Common myeloid progenitor, CD34-positive (primary cell): Measurements from ENCODE around the gene PRODH2.
"Not testable (repeated sequence)": the region's sequence is repeated elsewhere in the genome, so short reads cannot be mapped to it uniquely, and the experiment has no call there.

ENCODE experiments used
- CTCF ChIA-PET: fragments of 350-600 bp; sonication (Branson Sonifier 250); formaldehyde crosslinking; loops from one replicate; lab custom pipeline; 2021; ENCODE audit warnings: antibody characterized with exemption; lab: Charles Lee
- POLR2A ChIA-PET: fragments of 350-600 bp; sonication (Branson Sonifier 250); formaldehyde crosslinking; loops from one replicate; lab custom pipeline; 2021; ENCODE audit warnings: antibody characterized with exemption; lab: Charles Lee
- DNase-seq, 3 donors: peaks; one replicate each; pipeline versions ENCODE4 v3.0.0 to v3.0.0-alpha.2; 2013
- H3K27ac ChIP-seq, 2 experiments: 1 replicate in 1 of 2; 2 replicates in 1 of 2; pipeline ENCODE4 v1.7.0; 2013; ENCODE audit warnings: inconsistent platforms in 2 of 2, low read length in 2 of 2, mild to moderate bottlenecking in 2 of 2, low read depth in 1 of 2, moderate library complexity in 1 of 2; ENCODE audit not compliant: severe bottlenecking in 2 of 2, insufficient read depth in 1 of 2, poor library complexity in 1 of 2
- H3K27me3 ChIP-seq, 5 experiments: replicated peaks in 2 of 5; 1 replicate in 3 of 5; 2 replicates in 2 of 5; pipeline versions ENCODE4 v1.6.1 to v1.7.0; 2013; ENCODE audit warnings: low read length in 4 of 5, mild to moderate bottlenecking in 2 of 5, moderate library complexity in 2 of 5, inconsistent platforms in 1 of 5; ENCODE audit not compliant: insufficient read depth in 5 of 5, control insufficient read depth in 4 of 5
- H3K36me3 ChIP-seq, 4 experiments: 1 replicate in 2 of 4; 2 replicates in 2 of 4; pipeline versions ENCODE4 v1.6.1 to v1.7.0; 2013; ENCODE audit warnings: low read length in 3 of 4, control low read depth in 1 of 4, mild to moderate bottlenecking in 1 of 4; ENCODE audit not compliant: control insufficient read depth in 4 of 4, insufficient read depth in 4 of 4
- H3K4me1 ChIP-seq, 4 experiments: 1 replicate in 3 of 4; 2 replicates in 1 of 4; pipeline versions ENCODE4 v1.6.1 to v1.7.1; 2013; ENCODE audit warnings: low read length in 3 of 4, mild to moderate bottlenecking in 3 of 4, control low read depth in 1 of 4, inconsistent platforms in 1 of 4, moderate library complexity in 1 of 4; ENCODE audit not compliant: control insufficient read depth in 4 of 4, insufficient read depth in 4 of 4; ENCODE audit errors: control extremely low read depth in 1 of 4
- H3K4me3 ChIP-seq, 7 experiments: 1 replicate in 4 of 7; 2 replicates in 3 of 7; pipeline versions ENCODE4 v1.5.1 to v1.7.0; 2013; ENCODE audit warnings: mild to moderate bottlenecking in 7 of 7, low read length in 6 of 7, moderate library complexity in 6 of 7, inconsistent platforms in 2 of 7, low read depth in 2 of 7, control low read depth in 1 of 7; ENCODE audit not compliant: insufficient read depth in 4 of 7, control insufficient read depth in 1 of 7; ENCODE audit errors: extremely low read depth in 1 of 7
- H3K9me3 ChIP-seq, 5 experiments: 1 replicate in 4 of 5; 2 replicates in 1 of 5; pipeline versions ENCODE4 v1.6.1 to v1.7.1; 2013; ENCODE audit warnings: low read length in 4 of 5, mild to moderate bottlenecking in 2 of 5, inconsistent platforms in 1 of 5, low read depth in 1 of 5, moderate library complexity in 1 of 5; ENCODE audit not compliant: control insufficient read depth in 4 of 5, insufficient read depth in 2 of 5; ENCODE audit errors: control extremely low read depth in 1 of 5
- WGBS: methylation state at CpG from one replicate; pipeline ENCODE4 v1.1.5; 2013; ENCODE audit not compliant: insufficient coverage; 5-methylcytosine and 5-hydroxymethylcytosine counted together

PRODH2 gene

GRCh38 chr19:35795564-35795963 lies 17.1 kb downstream of the PRODH2 start:
- peaks cover 2 to 35% (median 11%) of the 10 kb centered on the region in 5 experiments for H3K27me3 ChIP-seq
- H3K4me1 ChIP-seq, H3K36me3 ChIP-seq, H3K9me3 ChIP-seq, CTCF ChIA-PET, H3K4me3 ChIP-seq, H3K27ac ChIP-seq, DNase-seq, POLR2A ChIA-PET: not testable (repeated sequence)
- no CpG with 5 or more reads among the region's 1 CpG for WGBS

GRCh38 chr19:35793381-35794165 lies 19.1 kb downstream of the PRODH2 start:
- no peak for DNase-seq

GRCh38 chr19:35792888-35793287 lies 19.8 kb downstream of the PRODH2 start:
- Histone ChIP-seq H3K4me1 (peaks cover 0 to 9% (median 4%) of the 10 kb centered on the region in 4 experiments), H3K9me3 (no peaks in the 10 kb centered on the region), H3K27me3 (peaks cover 2 to 26% (median 8%) of the 10 kb centered on the region in 5 experiments), H3K36me3 (no peaks in the 10 kb centered on the region), H3K4me3 (no peak overlapping the region), H3K27ac (no peak overlapping the region)
- CTCF ChIA-PET = no interaction called here
- no peak for DNase-seq
- POLR2A ChIA-PET = no interaction called here
- 94% methylated on average over 8 of the region's 8 CpGs for WGBS

More at GRCh38 chr19:35793381-35794165, 19.1 kb downstream of the PRODH2 start:
- peaks cover 2 to 30% (median 10%) of the 10 kb centered on the region in 5 experiments for H3K27me3 ChIP-seq
- H3K9me3 ChIP-seq = no peaks in the 10 kb centered on the region
- H3K4me3 ChIP-seq = no peak overlapping the region
- H3K27ac ChIP-seq = no peak overlapping the region
- CTCF ChIA-PET = interaction anchor here (1.1 kb wide), 1 partner anchor 11 kb away, joined by 3 read pairs; no protein-coding TSS in a partner anchor
- no peaks in the 10 kb centered on the region for H3K36me3 ChIP-seq
- 93% methylated on average over 7 of the region's 7 CpGs for WGBS
- POLR2A ChIA-PET = no interaction called here
- H3K4me1 ChIP-seq = peaks cover 0 to 9% (median 4%) of the 10 kb centered on the region in 4 experiments

GRCh38 chr19:35792312-35792711 lies 20.3 kb downstream of the PRODH2 start:
- peaks cover 0 to 1% (median 0%) of the 10 kb centered on the region in 4 experiments for H3K36me3 ChIP-seq
- 94% methylated on average over 15 of the region's 15 CpGs for WGBS
- POLR2A ChIA-PET = no interaction called here
- no peaks in the 10 kb centered on the region for H3K9me3 ChIP-seq
- peaks cover 2 to 20% (median 8%) of the 10 kb centered on the region in 5 experiments for H3K27me3 ChIP-seq
- no peak overlapping the region for H3K27ac ChIP-seq
- H3K4me1 ChIP-seq = peaks cover 0 to 5% (median 2%) of the 10 kb centered on the region in 4 experiments
- DNase-seq = no peak
- CTCF ChIA-PET = no interaction called here
- no peak overlapping the region for H3K4me3 ChIP-seq

GRCh38 chr19:35791814-35792279 lies 20.8 kb downstream of the PRODH2 start:
- no peak overlapping the region for H3K4me3 ChIP-seq
- ChIA-PET CTCF (no interaction called here), POLR2A (no interaction called here)
- no peak for DNase-seq
- H3K27ac ChIP-seq = no peak overlapping the region
- no peaks in the 10 kb centered on the region for H3K9me3 ChIP-seq
- H3K27me3 ChIP-seq = peaks cover 2 to 15% (median 8%) of the 10 kb centered on the region in 5 experiments
- 100% methylated on average over 7 of the region's 9 CpGs for WGBS
- H3K36me3 ChIP-seq = peaks cover 0 to 5% (median 0%) of the 10 kb centered on the region in 4 experiments
- H3K4me1 ChIP-seq = no peaks in the 10 kb centered on the region

- no peak overlapping the region for H3K4me3 ChIP-seq
- H3K36me3 ChIP-seq = peaks cover 0 to 9% (median 0%) of the 10 kb centered on the region in 4 experiments
- ChIA-PET CTCF (no interaction called here), POLR2A (interaction anchor here (0.6 kb wide), 1 partner anchor 13 kb away, joined by 3 read pairs; no protein-coding TSS in a partner anchor)
- H3K27ac ChIP-seq = no peak overlapping the region
- no peaks in the 10 kb centered on the region for H3K9me3 ChIP-seq
- peak in 2 of 3 donors; percentile 14 to 16 for DNase-seq
- no peaks in the 10 kb centered on the region for H3K4me1 ChIP-seq
- WGBS = 93% methylated on average over 18 of the region's 20 CpGs
- peaks cover 0 to 9% (median 3%) of the 10 kb centered on the region in 5 experiments for H3K27me3 ChIP-seq
These were observed 21.4 kb downstream of the PRODH2 start for GRCh38 chr19:35790981-35791813.
